HG03565 (cell line): ENCODE data around the gene SVOP.

ENCODE experiments used
- ATAC-seq: cut with Tn5 transposase; IDR thresholded peaks from one replicate; pipeline ENCODE4 v1.9.1; 2021; ENCODE audit warnings: mild to moderate bottlenecking, moderate library complexity; ENCODE audit not compliant: unreplicated experiment

SVOP gene

DNA sequence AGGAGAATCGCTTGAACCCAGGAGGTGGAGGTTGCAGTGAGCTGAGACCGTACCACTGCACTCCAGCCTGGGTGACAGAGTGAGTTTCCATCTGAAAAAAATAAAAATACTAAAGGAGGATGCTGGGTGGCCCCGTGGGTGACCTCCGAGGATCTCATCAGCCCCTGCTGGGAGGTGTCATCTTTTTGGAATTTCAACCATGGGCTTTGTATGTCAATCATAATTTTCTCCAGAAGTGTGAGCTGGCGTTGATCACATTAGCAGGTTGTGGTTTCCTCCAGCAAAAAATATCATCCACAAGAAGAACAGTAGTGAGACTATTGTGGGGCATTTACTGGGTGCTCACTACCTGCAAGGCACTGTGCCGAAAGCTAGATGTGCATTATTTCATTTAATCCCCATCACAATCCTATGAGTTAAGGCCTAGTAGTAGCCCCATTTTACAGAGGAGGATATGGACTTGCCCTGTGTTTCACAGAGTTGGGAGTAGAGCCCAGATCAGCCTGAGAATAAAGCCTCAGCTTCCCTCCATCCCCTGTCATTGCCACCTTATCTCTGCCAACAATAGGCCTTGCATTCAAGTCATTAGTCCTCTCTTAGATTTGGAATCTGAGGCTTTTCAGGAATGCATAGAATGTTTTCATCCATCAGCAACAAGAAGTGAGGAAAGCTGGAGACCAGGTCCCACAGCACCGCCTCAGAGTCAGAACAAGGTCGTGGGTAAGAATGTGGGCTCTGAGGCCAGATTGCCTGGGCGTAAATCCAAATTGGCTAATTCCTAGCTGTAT lies 39.8 kb downstream of the SVOP start:
- no peak for ATAC-seq

DNA sequence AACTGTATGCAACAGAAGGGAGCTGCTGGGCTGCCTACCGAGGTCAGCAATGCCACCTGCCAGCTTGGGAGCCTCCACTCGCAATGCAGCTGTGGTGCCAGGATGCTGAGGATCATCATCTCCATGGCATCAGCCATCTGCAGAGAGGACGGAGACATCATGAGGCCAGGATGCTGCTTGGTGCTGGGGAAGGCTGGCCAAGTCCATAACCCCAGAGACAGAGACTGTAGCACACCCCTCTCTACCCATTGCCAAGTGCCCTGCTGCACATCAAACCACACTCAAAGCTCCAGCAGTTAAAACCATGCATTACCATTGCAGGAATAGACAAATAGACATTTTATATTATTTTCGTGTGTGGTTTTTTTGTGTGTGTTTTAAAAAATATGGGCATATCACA lies 43.5 kb downstream of the SVOP start:
- ATAC-seq, result no peak

DNA sequence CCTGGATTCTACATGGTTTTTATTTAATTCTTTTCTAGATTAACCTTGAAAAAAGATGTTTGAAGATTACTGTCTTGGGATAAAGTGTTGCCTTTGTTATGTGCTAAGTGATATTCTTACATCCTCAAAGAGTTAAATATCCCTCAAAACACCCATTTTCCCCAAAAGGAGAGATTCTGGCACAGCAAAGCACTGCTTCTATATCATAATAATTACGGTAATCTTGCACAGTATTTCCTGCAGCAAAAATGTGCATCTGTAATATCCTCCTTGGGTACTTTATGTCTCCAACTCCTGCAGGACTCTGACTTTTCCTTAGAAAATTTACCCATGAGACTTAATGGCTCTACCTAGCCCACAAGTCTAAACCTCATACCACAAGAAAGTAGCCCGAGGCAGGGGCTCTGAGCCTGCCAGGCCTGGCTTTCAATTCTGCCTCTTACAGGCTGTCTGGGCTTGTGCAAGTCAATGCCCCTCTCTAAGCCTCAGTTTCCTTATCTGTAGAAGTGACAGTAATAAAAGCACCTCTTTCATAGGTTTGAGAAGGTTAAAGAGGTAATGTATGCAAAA lies 45.8 kb downstream of the SVOP start:
- ATAC-seq, result no peak

DNA sequence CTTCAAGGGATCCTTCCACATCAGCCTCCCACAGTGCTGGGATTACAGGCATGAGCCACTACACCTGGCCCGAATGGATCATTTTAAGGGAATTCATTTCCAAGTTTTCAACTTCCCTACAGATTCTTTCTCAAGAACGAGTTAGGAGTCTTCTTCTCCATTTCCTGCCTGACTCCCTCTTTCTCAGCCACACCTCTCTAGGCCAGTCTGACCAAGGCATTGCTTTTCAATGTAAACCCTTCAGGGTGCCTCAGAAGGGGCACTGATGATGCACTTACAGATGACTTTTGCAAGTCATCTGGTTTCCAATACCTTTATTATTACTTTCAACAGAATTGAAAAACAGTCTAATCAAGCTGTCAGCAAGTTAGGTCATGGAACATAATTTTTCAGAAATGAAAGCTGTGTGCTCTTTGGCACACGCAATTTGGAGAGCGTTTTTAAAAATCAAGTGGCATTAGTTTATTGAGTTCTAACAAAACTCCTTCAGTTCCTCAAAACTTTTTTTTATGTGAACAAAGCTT lies 47.2 kb downstream of the SVOP start:
- ATAC-seq, result no peak

DNA sequence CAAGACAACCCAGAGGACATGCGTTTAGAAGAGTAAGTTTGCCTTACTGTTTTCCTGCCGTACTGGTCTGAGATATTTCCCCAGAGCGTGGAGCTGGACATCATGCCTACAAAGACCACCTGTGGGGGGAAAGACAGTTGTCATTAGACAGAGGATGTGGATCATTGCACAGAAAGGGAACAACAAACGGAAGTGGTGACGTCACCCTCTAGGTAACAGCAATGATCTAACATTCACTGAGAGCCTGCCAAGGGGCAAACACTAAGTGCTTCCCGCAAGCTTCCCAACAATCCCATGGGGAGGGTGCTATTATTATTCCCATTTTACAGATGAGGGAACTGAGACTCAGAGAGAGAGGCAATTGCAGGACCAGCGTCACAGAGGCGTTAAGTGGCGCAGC lies 48.5 kb downstream of the SVOP start:
- ATAC-seq, result no peak

DNA sequence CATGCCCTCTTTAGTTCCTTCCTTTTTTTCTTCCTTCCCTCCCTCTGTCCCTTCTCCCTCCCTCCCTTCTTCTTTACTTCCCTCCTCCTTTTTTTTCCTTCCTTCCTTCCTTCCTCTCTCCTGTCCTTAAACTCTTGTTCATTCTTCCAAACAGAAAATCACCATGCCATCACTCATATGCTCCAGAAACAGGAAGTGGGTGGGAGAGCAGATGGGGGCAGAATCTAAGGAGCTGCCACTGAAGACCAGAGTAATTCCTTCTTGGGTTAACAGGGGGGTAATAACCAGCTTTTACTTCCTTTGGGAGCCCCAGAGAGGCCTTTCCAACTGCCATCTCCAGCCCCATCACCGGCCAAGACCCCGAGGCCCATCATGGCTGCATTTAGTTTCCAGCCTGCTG lies 51.2 kb downstream of the SVOP start:
- ATAC-seq, result no peak

DNA sequence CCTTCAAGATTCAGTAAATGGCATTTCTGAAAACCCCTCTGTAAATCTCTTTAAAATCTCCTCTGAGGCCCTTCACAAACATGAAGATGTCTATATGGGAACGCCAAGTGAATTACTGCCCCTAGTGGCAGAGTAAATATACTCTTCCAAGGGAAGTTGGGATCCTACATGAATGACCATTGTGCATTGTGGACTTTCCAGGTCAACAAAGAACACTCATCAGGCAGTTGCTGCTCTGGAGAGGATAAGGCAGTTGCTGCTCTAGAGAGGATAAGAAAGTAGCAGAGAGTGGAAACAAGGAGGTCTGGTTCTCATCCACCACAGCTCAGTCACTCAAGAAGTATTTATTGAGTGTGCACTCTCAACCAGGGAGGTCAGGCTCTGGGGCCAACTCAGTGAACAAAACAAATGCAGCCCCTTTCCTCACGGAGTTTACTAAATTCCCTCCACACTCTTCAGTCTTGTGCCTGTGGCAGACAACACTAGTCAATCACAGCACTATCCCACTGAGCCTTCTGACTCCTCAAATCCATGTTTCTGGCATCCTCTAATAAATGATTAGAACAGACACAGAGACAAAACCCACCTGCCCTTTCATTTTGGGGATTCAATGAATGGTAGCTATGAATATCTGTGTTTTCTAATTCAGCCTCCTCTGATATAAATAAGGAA lies 52.9 kb downstream of the SVOP start:
- no peak for ATAC-seq

DNA sequence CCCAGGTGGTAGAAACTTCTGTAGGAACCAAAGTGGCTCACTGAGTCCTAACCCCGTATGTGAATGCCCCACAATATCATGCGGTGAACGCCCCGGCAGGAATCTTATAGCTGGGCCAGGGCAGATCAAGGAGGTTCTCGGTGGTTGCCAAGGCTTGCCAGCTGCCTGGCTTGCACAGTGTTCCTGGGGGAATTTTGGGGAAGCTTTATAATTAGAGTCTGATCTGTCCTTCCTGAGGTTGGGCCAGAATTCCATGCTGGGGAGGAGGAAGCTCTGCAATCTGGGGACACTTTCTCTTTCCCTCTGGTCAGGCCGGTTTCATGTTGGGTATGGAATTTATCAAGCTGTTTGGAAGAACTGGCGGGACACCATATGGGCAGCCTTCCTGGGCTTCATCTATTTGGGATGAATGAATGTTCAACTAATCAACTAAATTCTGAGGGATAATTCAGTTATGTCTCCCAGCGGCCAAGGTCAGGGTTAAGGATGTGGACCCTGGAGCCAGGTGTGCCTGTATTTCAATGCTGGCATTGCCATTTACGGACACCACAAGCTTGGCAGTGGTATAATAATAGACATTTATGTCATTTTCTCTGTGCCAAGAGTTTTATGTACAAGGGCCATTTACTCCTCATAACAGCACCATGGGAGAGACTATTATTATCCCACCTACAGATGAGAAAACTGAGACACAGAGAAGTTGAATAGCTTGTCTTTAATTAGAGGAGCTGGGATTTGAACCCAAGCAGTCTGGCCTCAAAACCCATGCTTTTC lies 54.3 kb downstream of the SVOP start:
- ATAC-seq, result no peak

DNA sequence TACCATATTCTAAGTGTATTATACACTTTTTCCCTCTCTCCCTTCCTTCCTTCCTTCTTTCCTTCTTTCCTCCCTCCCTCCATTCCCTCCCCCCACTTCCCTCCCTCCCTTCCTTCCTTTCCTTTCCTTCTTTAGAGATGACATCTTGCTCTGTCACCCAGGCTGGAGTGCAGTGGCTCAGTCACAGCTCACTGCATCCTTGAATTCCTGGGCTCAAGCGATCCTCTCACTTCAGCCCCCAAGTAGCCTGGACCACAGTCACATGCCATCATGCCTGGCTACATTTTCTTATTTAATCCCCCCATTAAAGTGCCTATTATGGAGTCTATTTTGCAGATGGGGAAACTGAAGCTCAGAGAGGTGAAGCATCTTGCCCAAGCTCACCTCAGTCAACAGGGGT lies 55.0 kb downstream of the SVOP start:
- no peak for ATAC-seq

DNA sequence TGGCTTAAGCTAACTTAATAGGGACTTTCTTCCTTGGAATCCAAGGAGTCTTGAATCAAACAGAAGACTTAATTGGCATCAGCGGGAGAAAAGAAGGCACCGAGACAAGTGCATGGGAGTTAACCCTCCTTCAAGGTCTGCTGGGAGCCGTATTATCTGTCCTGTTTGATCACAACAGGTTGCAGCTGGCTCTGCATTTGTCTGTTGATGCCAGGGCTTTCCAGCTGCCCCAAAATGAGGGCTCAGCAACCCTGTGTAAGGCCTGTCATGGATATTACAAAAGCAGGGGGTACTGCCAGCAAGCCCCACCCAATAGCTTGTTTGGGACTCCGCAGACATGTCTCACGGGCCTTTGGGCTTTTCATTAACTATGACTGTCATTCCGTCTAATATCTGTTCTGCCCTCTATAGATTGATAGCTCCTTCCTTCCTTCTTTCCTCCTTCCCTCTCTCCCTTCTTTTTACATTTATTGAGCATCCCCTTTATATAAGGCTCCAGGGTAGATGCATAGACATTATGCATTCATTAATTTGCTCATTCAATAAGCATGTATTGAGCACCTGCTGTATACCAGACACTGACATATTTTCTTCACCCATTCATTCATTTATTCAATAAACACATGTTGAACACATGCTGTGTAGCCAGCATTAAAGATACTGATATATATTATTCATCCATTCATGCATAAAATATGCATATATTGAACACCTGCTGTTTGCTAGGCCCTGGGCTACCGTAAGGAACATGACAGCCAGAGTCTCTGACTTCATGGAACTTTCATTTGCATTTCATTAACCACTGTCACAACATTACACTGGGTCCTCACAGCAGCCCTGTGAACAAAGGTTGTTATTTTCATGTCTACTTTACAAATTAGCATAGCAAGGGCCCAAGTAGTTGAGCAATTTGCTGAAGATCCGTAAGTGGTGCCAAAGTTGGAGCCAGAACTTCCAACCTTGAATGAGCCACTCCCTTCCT lies 56.2 kb downstream of the SVOP start:
- ATAC-seq, result no peak

DNA sequence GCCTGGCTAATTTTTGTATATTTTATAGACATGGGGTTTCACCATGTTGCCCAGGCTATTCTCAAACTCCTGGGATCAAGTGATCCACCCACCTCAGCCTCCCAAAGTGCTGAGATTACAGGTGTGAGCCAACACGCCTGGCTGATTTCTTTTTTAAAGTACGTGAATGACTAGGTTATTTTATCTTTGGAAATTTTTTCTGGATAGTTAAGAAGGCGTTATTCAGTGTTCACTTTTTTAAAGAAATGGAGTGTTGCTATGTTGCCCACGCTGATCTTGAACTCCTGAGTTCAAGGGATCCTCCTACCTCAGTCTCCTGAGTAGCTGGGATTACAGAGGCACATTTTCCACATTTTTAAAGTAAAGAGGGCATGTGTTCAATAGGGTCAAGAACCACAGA lies 58.6 kb downstream of the SVOP start:
- no peak for ATAC-seq

DNA sequence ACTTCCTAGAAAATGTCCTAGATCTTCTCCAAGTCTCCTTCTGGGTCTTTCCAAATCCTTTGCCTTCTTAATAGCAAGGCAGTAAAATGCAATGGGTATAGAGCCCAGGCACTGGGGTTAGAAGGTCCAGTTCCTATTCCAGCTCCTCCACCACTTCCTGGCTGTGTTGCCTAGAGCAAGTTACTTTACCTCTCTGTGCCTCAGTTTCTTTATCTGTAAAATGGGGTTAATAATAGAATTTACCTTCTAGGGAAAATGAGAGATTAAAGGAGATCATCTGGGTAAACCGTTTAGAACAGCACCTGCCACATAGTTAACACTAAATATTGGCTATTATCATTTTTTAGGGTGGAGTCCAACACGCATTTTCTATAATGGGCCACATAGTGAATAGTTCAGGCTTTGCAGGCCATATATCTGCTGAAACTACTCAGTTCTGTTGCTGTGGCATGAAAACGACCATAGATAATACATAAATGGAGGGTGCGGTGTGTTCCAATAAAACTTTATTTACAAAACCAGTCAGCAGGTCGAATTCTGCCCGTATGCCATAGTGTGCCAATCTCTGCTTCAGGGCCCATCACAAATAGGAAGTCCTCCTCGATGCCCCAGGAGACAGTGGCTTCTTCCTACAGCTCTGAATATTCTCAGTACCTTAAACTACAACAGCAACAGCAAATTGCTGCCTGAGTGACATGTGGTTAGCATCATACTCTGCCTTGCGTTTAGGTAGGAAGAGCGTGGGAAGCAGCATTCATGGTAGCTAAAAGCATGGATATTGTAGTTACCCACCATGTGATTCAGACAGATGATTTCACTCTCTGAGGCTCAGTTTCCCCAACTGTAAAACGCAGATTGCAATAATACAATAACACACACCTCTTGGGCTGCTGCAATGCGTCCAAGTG lies 60.9 kb downstream of the SVOP start:
- ATAC-seq, result no peak

DNA sequence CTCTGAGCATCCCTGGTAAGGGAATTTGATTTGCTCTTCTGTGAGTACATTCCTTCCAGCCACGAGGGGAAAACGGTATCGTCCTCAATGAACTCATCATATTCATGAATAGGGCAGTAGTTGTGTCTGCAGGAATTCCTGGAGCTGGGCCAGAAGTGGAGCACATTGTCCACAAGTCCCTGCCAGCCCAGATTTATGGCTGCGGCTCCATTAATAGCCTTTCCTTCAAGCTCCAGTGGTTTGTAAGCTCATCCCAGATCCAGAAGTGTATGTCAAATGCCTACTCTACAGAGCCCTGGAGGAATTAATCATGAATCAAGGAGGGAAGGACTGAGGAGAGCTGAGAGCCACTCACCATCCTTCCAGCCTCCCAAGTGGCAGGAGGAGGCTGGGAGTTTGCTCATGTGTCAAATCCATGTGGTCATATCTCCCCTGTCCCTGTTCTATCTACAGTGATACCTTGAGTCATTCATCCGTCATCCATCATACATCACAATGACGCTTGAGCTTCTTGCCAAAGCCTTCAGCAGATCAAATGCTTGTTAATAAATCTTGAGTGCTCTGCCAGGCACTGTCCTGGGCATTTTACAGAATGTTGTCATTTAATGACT lies 65.5 kb downstream of the SVOP start:
- ATAC-seq, result no peak

DNA sequence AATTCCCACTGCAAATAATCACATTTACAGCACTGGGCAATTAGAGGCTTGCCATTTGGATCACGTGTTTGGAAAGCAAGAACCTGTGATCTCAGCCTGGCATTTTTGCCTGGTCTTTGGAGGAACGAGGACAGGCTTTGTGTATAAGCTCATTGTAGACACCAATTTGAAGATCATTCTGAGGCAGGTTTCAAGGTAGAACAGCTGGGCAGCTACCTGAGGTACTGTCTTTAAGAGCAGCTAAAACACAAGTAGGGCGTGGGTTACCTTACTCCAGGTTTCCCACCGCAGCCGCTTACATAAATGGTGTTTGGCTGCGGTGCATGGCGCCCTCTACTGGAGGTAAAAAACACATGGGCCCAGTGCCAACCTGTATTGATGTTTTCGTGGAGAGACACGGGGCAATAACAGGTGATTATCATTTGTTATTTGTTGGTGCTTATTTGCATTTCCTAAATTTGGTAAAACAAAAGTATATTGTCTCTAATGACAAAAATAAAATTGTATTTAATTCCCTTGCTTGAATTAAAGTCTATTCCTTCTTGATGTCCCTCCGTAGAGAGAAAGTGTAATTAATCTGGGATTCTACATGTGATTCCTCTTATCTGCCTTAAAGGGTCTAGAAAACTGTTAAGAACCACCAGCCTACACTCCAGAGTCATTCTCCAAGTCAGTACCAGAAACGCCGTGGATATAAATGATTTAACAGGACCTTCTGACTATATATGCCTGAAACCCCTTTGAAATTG lies 69.7 kb downstream of the SVOP start:
- ATAC-seq, result no peak

DNA sequence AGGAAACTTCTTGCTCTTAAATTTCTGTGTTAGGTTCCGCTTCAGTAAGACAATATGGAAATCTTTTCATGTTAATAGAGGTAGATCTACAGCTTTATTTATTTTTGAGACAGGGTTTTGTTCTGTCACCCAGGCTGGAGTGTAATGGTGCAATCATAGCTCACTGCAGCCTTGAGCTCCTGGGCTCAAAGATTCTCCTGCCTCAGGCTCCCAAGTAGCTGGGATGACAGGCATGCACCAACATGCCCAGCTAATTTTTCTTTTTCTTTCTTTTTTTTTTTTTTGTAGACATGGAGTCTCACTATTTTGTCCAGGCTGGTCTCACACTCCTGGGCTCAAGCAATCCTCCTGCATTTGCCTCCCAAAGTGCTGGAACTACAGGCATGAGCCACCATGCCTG lies 70.9 kb downstream of the SVOP start:
- no peak for ATAC-seq

DNA sequence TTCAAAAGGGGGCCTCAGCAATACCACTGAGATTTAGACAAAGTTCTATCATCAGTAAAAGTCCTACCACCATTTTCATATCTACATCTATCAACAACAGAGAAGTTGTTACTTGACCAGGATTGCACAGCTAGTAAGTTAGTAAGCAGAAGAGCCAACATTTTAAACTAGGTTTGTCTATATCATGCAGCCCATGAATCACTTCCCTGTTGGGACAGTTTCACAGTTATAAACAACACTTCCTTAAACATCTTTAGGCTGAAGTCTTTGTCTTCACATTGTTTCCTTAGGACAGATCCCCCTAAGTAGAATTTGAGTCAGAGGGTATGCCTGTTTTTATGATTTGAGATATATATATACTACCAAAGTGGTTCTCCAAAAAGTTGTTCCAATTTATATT lies 72.5 kb downstream of the SVOP start:
- no peak for ATAC-seq

DNA sequence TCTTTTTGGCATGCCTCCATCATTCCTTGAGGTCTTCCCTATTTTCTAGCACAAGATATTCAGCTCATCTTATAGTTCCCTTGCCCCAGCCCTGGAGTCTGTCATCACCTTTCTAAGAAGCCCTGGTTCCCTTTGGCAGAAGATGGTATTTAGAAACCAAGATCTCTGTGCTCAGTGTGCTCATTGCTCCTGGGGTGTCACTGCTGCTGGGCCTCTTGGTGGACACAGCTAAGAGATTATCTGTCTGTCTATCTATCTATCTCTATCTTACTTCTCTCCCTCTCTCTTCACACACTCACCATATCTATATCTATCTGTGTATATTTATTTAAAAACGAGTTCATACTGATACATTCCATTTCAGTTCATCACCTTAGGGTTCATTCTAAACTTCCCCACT lies 73.8 kb downstream of the SVOP start:
- no peak for ATAC-seq

DNA sequence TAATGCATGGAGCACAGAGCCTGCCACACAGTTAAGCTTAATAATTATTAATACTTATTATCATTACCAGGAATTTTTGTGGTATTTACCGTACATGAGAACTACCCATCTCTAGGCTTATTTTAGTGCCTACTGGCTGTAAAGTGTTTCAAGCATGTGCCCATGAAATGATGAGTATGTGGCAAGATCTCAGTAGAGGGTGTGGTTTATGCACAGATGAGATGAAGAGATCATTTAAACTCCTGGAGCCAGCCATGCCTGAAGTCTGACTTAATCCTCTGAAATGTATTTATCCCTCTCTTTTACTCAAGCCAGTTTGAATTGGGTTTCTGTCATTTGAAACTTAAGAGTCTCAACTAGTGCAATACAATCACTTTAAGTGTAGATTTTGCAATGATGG lies 80.7 kb downstream of the SVOP start:
- no peak for ATAC-seq
